ENCODE measurements around the gene FREY1. TPM values are rescaled to one million over a fixed set of nuclear protein-coding genes. Genes with fewer than 3 reads are reported as not detected.

Gene FREY1
- total RNA-seq, 1 donor from 2014 or later, result 0.85 TPM

DNA sequence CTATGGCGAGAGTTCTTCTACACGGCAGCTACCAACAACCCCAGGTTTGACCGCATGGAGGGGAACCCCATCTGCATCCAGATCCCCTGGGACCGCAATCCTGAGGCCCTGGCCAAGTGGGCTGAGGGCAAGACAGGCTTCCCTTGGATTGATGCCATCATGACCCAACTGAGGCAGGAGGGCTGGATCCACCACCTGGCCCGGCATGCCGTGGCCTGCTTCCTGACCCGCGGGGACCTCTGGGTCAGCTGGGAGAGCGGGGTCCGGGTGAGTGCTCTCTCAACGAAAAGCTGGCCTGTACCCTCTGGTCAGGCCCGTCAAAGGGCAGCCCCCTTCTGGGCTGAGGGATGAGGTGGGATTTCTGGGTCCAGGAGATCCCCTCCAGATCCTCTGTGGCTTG, 37.5 kb downstream of the FREY1 start:
- no peak for DNase-seq

DNA sequence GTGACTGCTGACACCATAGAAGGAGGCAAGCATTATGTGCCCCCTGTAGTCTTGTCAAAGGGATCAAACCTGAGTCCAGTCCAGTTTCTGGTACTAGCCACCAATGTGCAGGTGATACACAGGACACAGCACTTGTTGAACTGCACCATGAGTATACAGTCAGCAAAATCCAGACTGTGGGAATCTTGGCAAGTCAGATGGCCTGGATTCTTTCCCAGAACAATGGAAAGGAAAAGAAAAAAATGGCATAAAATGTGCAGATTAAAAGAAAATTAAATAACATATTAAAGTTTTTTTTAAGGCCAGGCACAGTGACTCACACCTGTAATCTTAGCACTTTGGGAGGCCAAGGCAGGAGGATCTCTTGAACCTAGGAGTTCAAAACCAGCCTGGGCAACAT, 43.0 kb downstream of the FREY1 start:
- peak; percentile 47 for DNase-seq

DNA sequence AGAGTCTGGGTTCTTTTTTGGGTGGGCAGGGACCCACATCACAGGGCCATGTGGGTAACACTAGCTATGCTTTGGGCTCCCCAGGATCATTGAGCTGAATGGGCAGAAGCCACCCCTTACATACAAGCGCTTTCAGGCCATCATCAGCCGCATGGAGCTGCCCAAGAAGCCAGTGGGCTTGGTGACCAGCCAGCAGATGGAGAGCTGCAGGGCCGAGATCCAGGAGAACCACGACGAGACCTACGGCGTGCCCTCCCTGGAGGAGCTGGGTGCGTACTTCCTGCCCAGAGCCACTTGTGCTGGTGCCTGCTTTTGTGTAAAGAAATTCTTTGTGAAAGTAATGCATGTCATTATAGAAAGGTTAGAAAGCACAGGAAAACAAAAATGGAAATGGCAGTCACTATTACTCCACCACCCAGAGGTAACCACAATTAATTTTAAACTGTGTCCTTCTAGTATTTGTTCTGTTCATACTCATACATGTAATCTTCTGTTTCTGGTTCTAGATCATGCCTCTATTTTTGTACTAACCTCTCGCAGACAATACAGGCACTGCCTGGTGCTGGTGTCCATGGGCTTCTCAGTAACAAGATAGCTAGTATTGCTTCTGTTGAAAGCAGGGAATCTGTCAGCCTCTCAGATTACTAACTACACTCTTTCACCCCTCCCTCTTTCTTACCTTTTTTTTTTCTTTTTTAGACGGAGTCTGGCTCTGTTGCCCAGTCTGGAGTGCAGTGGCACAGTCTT, 46.1 kb downstream of the FREY1 start:
- no peak for DNase-seq

DNA sequence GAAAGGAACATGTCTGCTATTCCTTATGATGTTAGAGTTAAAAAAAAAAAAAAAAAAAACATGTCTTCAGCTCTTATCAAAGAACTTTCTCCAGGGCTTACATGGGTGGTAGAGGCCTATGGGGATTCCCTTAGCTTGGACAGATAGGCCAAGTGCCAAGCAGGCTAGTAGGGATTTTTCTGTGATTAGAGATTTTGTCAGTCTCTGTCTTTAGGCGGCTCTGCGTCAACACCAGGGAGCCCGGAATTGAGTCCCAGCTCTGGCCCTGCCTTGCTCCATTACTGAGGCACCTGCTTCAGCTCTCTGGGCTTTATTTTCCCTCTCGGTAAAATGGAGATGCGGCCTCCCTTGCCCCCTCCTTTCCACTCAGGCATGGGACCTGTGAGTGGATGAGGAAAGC, 46.7 kb downstream of the FREY1 start:
- DNase-seq, result no peak

DNA sequence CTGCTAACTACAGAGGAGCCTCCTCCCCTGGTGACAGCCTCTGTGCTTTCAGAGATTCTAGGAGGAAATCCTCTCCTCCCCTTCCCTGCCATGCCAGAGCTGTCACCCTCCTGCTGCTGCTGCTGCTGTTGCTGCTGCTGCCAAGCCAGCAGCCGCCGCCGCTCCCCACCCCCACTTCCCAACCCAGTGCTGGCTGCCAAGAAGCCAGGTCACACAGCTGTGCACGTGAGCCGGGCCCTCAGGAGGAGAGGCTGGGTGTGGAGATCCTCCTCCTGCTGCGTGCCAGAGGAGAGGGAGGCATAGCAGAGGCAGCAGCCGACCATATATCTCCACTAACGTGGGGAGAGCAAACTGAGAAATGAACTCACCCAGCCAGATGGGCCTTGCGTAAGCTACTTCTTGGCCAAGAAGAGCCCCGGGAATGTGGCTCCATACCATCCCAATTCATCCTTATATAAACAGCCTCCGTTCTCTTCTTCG, 47.4 kb downstream of the FREY1 start:
- peak; percentile 90 for DNase-seq

DNA sequence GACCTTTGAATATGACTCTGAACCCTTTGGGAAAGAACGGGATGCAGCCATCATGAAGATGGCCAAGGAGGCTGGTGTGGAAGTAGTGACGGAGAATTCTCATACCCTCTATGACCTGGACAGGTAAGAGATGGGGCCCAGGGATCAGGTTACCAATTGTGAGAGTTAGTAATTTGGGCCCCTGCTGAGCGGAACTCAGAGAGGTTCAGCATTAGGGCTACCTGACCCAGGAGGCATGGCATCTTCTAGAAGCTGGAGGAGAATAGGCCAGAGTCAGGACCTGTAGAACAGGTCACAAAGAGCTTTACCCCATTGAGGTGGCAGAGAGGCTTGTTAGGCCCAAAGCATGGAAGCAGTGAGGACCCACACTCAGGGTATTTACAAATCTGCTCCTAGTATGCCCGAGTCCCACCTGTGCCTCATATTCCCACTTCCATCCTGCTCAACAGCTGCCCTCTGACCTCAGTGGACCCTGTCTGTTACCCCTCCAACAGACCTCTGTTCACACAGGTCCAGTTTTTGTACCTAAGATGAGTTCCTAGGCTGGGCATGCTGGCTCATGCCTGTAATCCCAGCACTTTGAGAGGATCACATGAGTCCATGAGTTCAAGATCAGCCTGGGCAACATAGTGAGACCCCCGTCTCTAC, 48.2 kb downstream of the FREY1 start:
- DNase-seq, result no peak

DNA sequence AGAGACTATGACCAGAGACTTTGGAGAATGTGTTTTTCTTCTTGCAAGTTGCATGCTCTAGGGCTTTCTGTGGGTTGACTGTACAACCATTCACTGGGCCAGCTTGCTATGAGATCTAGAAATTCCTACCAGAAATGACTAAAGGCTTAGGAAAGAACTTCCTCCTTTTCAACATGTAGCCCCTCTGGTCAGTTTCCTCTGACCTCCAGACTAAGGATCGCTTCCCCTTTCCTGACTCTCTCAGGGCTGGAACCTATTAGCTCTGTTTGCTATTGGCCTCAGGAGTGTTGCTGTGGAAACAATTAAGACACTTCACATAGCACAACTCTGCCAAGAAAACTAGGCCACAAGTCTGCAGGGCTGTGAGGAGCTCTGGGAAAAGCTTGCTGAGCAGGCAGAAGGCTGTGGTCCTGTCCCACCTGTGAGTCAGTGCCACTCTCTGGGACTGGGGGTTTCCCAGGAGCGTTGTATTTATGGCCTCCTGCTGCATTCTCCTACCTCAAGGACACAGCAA, 49.1 kb downstream of the FREY1 start:
- peak; percentile 96 for DNase-seq

Other genes with a start within 250 kb of the FREY1 start
- 15.7 and 23.1 TPM in 2 replicates for gene CHST1, start 241.6 kb downstream of the FREY1 start, total RNA-seq
- gene SLC35C1, start 102.1 kb downstream of the FREY1 start, total RNA-seq, result 4.8 and 14.2 TPM in 2 replicates
- gene CRY2, start 59.8 kb downstream of the FREY1 start, total RNA-seq, result 8.2 and 11.6 TPM in 2 replicates
- gene MAPK8IP1, start 21.6 kb downstream of the FREY1 start, total RNA-seq, result 2.2 and 3.1 TPM in 2 replicates
- 28.9 and 33.4 TPM in 2 replicates for gene PEX16, start 10.6 kb upstream of the FREY1 start, total RNA-seq
- not detected in 2 replicates for gene LARGE2, start 15.4 kb upstream of the FREY1 start, total RNA-seq
- 6.3 and 13.2 TPM in 2 replicates for gene PHF21A, start 214.2 kb upstream of the FREY1 start, total RNA-seq

Measured in dermis blood vessel endothelial cell (primary cell).